A673 (cell line): ENCODE results near the gene MOB2. TPM values are rescaled to one million over a fixed set of nuclear protein-coding genes. Genes with fewer than 3 reads are reported as not detected.

Experiments
- BruUV-seq: library from RNA; stranded (reverse); fragments of 400-500 nt; replicated peaks from 2 replicates; lab custom pipeline; 2021; lab: Mats Ljungman, UMichigan
- CTCF ChIA-PET: fragments of 300-600 bp; sonication (Branson Sonifier 250); formaldehyde crosslinking; loops from one replicate; lab custom pipeline; 2022; ENCODE audit warnings: antibody characterized with exemption; lab: Charles Lee
- POLR2A ChIA-PET: fragments of 300-600 bp; sonication (Branson Sonifier 250); formaldehyde crosslinking; loops from one replicate; lab custom pipeline; 2022; ENCODE audit warnings: antibody characterized with exemption; ENCODE audit not compliant: low non-redundant PET; lab: Charles Lee
- DNase-seq: peaks from one replicate; pipeline ENCODE4 v3.0.0-alpha.2; 2015; ENCODE audit warnings: low spot score
- H3K27ac ChIP-seq: fragments of 200-600 bp; sonication (generic); 2 replicates; pipeline ENCODE4 v1.5.1; 2016; ENCODE audit warnings: mixed run types, low read depth, mild to moderate bottlenecking, mixed read lengths, antibody characterized with exemption, low read length; ENCODE audit not compliant: poor library complexity, severe bottlenecking
- H3K27me3 ChIP-seq: fragments of 200-600 bp; sonication (generic); replicated peaks from 2 replicates; pipeline ENCODE4 v1.6.1; 2017; ENCODE audit warnings: mixed run types, low read depth, mild to moderate bottlenecking, mixed read lengths, antibody characterized with exemption, low read length; ENCODE audit not compliant: insufficient read depth, poor library complexity
- H3K36me3 ChIP-seq: fragments of 200-600 bp; sonication (generic); 2 replicates; pipeline ENCODE4 v1.6.1; 2016; ENCODE audit warnings: mixed run types, mild to moderate bottlenecking, mixed read lengths, antibody characterized with exemption, low read length; ENCODE audit not compliant: insufficient read depth, poor library complexity, severe bottlenecking
- H3K4me1 ChIP-seq: fragments of 200-600 bp; sonication (generic); 2 replicates; pipeline ENCODE4 v1.6.1; 2017; ENCODE audit warnings: mixed run types, mild to moderate bottlenecking, mixed read lengths, antibody characterized with exemption, low read length; ENCODE audit not compliant: insufficient read depth, poor library complexity, severe bottlenecking
- H3K4me3 ChIP-seq: fragments of 200-600 bp; sonication (generic); 2 replicates; pipeline ENCODE4 v1.5.1; 2016; ENCODE audit warnings: low read depth, mixed run types, mild to moderate bottlenecking, mixed read lengths, low read length; ENCODE audit not compliant: poor library complexity, severe bottlenecking
- H3K9me3 ChIP-seq: fragments of 200-600 bp; sonication (generic); 2 replicates; pipeline ENCODE4 v1.6.1; 2016; ENCODE audit warnings: mixed run types, low read depth, mild to moderate bottlenecking, mixed read lengths, antibody characterized with exemption, low read length; ENCODE audit not compliant: poor library complexity, severe bottlenecking
- CTCF ChIP-seq: fragments of 300-800, 200-600 bp; sonication (generic); conservative IDR thresholded peaks from 2 replicates; pipeline ENCODE4 v1.5.1; 2017; ENCODE audit warnings: low read depth, mild to moderate bottlenecking, antibody characterized with exemption, low read length, moderate library complexity, mixed read lengths
- EZH2 ChIP-seq: fragments of 200-600 bp; sonication (generic); IDR thresholded peaks from 2 replicates; pipeline ENCODE4 v1.6.1; 2017; ENCODE audit warnings: borderline replicate concordance, low read depth, mild to moderate bottlenecking, mixed read lengths, antibody characterized with exemption, low read length; ENCODE audit not compliant: poor library complexity, severe bottlenecking
- intact Hi-C: fragments of 100-400 bp; cut with micrococcal nuclease; formaldehyde crosslinking; loops from one replicate; pipeline ENCODE4 v1.10.0; 2022; ENCODE audit not compliant: unreplicated experiment
- total RNA-seq: library from RNA; stranded (reverse); gene quantifications from 2 replicates; pipeline ENCODE4 v1.2.3, GENCODE V29; 2021

MOB2 gene
- total RNA-seq, 1 experiment from 2014 or later = 14.7 TPM

- H3K4me1 ChIP-seq = peaks cover 6% of the 10 kb centered on the region
- DNase-seq = no peak
- intact Hi-C loops = no loop called here
- H3K27ac ChIP-seq = no peak overlapping the region
- no peaks in the 10 kb centered on the region for H3K36me3 ChIP-seq
- H3K4me3 ChIP-seq = no peak overlapping the region
- no peaks in the 10 kb centered on the region for H3K9me3 ChIP-seq
- no TSS peak for BruUV-seq
- H3K27me3 ChIP-seq = no peaks in the 10 kb centered on the region
- TF ChIP-seq EZH2 (no peak), CTCF (no peak)
- ChIA-PET CTCF (no interaction called here), POLR2A (no interaction called here)
These were observed 45.0 kb upstream of the MOB2 start for GRCh38 chr11:1531449-1532013.

GRCh38 chr11:1530686-1531448, 44.3 kb upstream of the MOB2 start:
- CTCF ChIA-PET = no interaction called here
- H3K27me3 ChIP-seq = no peaks in the 10 kb centered on the region
- no peaks in the 10 kb centered on the region for H3K9me3 ChIP-seq
- H3K4me1 ChIP-seq = peaks cover 6% of the 10 kb centered on the region
- no TSS peak for BruUV-seq
- POLR2A ChIA-PET = no interaction called here
- intact Hi-C loops = no loop called here
- TF ChIP-seq EZH2 = no peak
- no peak for TF ChIP-seq CTCF
- no peak overlapping the region for H3K27ac ChIP-seq
- no peak for DNase-seq
- H3K4me3 ChIP-seq = no peak overlapping the region
- H3K36me3 ChIP-seq = no peaks in the 10 kb centered on the region

GRCh38 chr11:1529774-1530173, 43.2 kb upstream of the MOB2 start:
- TF ChIP-seq EZH2 (no peak), CTCF (no peak)
- BruUV-seq = no TSS peak
- CTCF ChIA-PET = no interaction called here

More at GRCh38 chr11:1529774-1530173, 43.2 kb upstream of the MOB2 start:
- no peaks in the 10 kb centered on the region for H3K9me3 ChIP-seq
- POLR2A ChIA-PET = no interaction called here
- H3K4me3 ChIP-seq = no peak overlapping the region
- no peaks in the 10 kb centered on the region for H3K27me3 ChIP-seq
- peaks cover 6% of the 10 kb centered on the region for H3K4me1 ChIP-seq
- intact Hi-C loops = no loop called here
- H3K36me3 ChIP-seq = no peaks in the 10 kb centered on the region
- no peak overlapping the region for H3K27ac ChIP-seq
- no peak for DNase-seq
